Measurements from ENCODE around the gene ASPN.

DNA sequence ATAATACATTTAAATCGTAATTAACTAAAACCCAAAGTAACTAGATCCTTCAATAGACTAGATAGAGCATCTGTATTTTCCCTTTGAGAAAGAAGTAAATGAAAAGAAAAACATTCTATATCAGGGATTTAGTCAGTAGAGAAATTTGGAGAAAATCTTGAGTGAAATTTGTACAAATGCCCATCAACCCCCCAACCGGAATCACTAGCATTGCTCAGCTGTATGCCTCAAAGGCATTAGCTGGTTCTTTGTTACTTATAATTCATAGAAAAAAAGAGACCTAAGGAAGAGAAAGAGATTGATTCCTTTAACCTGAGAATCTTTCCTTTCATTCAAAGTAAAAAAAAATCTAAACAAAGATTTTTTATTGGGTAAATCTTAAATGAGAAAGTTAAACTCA lies 58.7 kb downstream of the ASPN start:
- TF ChIP-seq, protein P1, sequence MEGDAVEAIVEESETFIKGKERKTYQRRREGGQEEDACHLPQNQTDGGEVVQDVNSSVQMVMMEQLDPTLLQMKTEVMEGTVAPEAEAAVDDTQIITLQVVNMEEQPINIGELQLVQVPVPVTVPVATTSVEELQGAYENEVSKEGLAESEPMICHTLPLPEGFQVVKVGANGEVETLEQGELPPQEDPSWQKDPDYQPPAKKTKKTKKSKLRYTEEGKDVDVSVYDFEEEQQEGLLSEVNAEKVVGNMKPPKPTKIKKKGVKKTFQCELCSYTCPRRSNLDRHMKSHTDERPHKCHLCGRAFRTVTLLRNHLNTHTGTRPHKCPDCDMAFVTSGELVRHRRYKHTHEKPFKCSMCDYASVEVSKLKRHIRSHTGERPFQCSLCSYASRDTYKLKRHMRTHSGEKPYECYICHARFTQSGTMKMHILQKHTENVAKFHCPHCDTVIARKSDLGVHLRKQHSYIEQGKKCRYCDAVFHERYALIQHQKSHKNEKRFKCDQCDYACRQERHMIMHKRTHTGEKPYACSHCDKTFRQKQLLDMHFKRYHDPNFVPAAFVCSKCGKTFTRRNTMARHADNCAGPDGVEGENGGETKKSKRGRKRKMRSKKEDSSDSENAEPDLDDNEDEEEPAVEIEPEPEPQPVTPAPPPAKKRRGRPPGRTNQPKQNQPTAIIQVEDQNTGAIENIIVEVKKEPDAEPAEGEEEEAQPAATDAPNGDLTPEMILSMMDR (IDR thresholded peaks at IDR 0.05): no peak
- TF ChIP-seq POLR2A (IDR thresholded peaks at IDR 0.05) (no peak), POLR2AphosphoS5 (IDR thresholded peaks at IDR 0.05; ENCODE audit: insufficient read depth in 1 of 2, low read depth in 1 of 2) (no peak)
